ENCODE results near the gene C12orf43. TPM values are rescaled to one million over a fixed set of nuclear protein-coding genes. Genes with fewer than 3 reads are reported as not detected.

The C12orf43 gene
- total RNA-seq, 1 experiment from 2014 or later, result 25.7 TPM

- TF ChIP-seq CTCF (conservative IDR thresholded peaks at IDR 0.05), result no peak
- Histone ChIP-seq H3K27me3 (ENCODE audit: insufficient read depth, low read length) (no peaks in the 10 kb centered on the region), H4K5ac (ENCODE audit: insufficient read length, low read depth, low read length) (no peak overlapping the region), H2BK120ac (ENCODE audit: low read depth, low read length, poor library complexity, severe bottlenecking) (no peak overlapping the region), H3K56ac (ENCODE audit: insufficient read length, low read depth, low read length) (no peak overlapping the region), H2BK15ac (ENCODE audit: low read depth, low read length) (no peak overlapping the region), H3K4me1 (ENCODE audit: insufficient read depth, low read length) (no peaks in the 10 kb centered on the region; the same call in 1 of the 2 replicates), H3T11ph (ENCODE audit: low read length) (no peak overlapping the region), H2BK20ac (ENCODE audit: low read depth, low read length, poor library complexity, severe bottlenecking) (no peak overlapping the region), H4K8ac (replicated peaks; ENCODE audit: insufficient read length, low read depth, low read length) (no peak overlapping the region), H4K91ac (ENCODE audit: insufficient read length, low read depth, low read length) (no peak overlapping the region), H3K4me2 (ENCODE audit: insufficient read depth, insufficient read length, low read length) (no peak overlapping the region), H3K4ac (ENCODE audit: low read depth, low read length) (no peak overlapping the region), H2AFZ (ENCODE audit: low read length) (no peak overlapping the region), H4K20me1 (ENCODE audit: control insufficient read depth, insufficient read depth, insufficient read length) (no peaks in the 10 kb centered on the region), H3K79me1 (ENCODE audit: insufficient read depth, low read depth, low read length, poor library complexity, severe bottlenecking) (no peaks in the 10 kb centered on the region), H2BK12ac (ENCODE audit: insufficient read length, low read depth, low read length) (no peak overlapping the region), H3K14ac (ENCODE audit: insufficient read depth, low read length) (no peak overlapping the region), H3K79me2 (ENCODE audit: insufficient read depth, low read length) (no peaks in the 10 kb centered on the region), H3K23me2 (ENCODE audit: insufficient read length, low read depth, low read length, poor library complexity, severe bottlenecking) (no peaks in the 10 kb centered on the region), H3K18ac (ENCODE audit: insufficient read length, low read depth, low read length) (no peak overlapping the region), H2BK5ac (ENCODE audit: insufficient read length, low read length) (no peak overlapping the region), H3K9ac (ENCODE audit: extremely low read depth, insufficient read length, low read length) (no peak overlapping the region), H3K23ac (ENCODE audit: insufficient read length, low read depth, low read length) (no peak overlapping the region), H3K9me3 (ENCODE audit: control insufficient read depth, low read depth, low read length) (no peaks in the 10 kb centered on the region), H2AK5ac (ENCODE audit: insufficient read length, low read length) (no peak overlapping the region), H3K27ac (ENCODE audit: insufficient read length, low read depth, low read length) (no peak overlapping the region)
- DNase-seq, result no peak
- no peaks in the 10 kb centered on the region for H3K36me3 Mint-ChIP-seq (ENCODE audit: insufficient read depth in 1 of 3, low read depth in 3 of 3)
- no peaks in the 10 kb centered on the region; the same call in 1 of the 2 replicates for H3K27me3 Mint-ChIP-seq (ENCODE audit: low read depth)
- H3K9me3 Mint-ChIP-seq, result no peaks in the 10 kb centered on the region
- peaks cover 11 to 14% of the 10 kb centered on the region in 2 experiments for H3K4me1 Mint-ChIP-seq
- no peak overlapping the region for H3K4me3 Mint-ChIP-seq
- WGBS (ENCODE audit: extremely low coverage, insufficient read length, low lambda C conversion rate), result no CpG with 5 or more reads among the region's 8 CpGs
- no peak overlapping the region for H3K27ac Mint-ChIP-seq
Measured at GRCh38 chr12:120964298-120964697, 52.0 kb downstream of the C12orf43 start.
